OCI-LY7 (cell line): ENCODE results near the gene RAB3GAP2.

Experiments used
- EZH2phosphoT487 ChIP-seq: fragments of 200-600 bp; sonication (generic); IDR thresholded peaks from 2 replicates; pipeline ENCODE4 v1.6.1; 2018; ENCODE audit warnings: low read depth, borderline replicate concordance, mild to moderate bottlenecking, mixed run types, antibody characterized with exemption, low read length, moderate library complexity, mixed read lengths
- TF ChIP-seq, protein P1 (sequence below): fragments of 200-600 bp; sonication (generic); conservative IDR thresholded peaks from 2 replicates; pipeline ENCODE4 v1.5.1; 2014; ENCODE audit warnings: mild to moderate bottlenecking, antibody characterized with exemption, low read length, moderate library complexity, mixed read lengths

DNA sequence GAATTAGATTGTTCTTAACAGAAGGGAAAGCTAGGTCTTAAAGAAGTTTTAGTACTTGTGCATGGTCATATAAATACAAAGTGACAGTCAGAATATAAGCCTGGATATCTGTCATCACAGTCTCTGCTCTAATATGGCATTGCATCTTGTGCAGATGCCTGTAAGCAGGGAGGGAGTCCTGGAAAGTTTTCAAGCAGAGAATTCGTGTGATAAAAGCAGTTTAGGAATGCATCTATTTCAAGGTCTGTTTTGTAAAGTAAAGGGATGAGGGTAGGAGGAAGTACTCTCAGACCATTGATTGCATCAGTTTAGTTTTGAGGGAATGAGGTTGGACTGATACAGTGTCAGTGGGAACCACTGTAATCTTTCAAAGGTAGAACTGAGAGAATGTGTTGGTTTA, 147.7 kb downstream of the RAB3GAP2 start:
- TF ChIP-seq, protein P1, sequence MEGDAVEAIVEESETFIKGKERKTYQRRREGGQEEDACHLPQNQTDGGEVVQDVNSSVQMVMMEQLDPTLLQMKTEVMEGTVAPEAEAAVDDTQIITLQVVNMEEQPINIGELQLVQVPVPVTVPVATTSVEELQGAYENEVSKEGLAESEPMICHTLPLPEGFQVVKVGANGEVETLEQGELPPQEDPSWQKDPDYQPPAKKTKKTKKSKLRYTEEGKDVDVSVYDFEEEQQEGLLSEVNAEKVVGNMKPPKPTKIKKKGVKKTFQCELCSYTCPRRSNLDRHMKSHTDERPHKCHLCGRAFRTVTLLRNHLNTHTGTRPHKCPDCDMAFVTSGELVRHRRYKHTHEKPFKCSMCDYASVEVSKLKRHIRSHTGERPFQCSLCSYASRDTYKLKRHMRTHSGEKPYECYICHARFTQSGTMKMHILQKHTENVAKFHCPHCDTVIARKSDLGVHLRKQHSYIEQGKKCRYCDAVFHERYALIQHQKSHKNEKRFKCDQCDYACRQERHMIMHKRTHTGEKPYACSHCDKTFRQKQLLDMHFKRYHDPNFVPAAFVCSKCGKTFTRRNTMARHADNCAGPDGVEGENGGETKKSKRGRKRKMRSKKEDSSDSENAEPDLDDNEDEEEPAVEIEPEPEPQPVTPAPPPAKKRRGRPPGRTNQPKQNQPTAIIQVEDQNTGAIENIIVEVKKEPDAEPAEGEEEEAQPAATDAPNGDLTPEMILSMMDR, result no peak
- no peak for TF ChIP-seq EZH2phosphoT487
